T-helper 22 cell (primary cell): Measurements from ENCODE around the gene BSPH1.
"Not testable (repeated sequence)": the region's sequence is repeated elsewhere in the genome, so short reads cannot be mapped to it uniquely, and the experiment has no call there.

Experiments
- DNase-seq: peaks from one replicate; pipeline ENCODE4 v3.0.0-alpha.2; 2020; ENCODE audit warnings: low read depth

BSPH1 gene

DNA sequence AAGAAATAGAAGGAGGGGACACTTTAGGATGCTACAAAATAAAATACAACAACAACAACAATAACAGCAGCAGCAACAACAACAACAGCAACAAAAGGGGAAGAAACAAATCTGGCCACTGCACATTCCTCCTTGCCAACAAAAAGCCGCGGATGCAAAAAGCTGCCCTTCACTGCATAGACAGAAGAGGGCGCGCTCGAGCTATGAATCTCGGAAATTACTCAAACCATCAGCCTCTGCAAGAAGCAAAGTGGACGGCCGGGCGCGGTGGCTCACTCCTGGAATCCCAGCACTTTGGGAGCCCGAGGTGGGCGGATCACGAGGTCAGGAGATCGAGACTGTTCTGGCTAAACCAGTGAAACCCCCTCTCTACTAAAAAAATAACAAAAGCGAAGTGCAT is 71.9 kb downstream of the BSPH1 start:
- not testable (repeated sequence) for DNase-seq
